Neuron (in vitro differentiated cells): ENCODE measurements around the gene GRB10.

Source experiments
- H2AFZ ChIP-seq: one replicate; pipeline ENCODE4 v1.6.1; 2013; ENCODE audit warnings: low read depth, mild to moderate bottlenecking, inconsistent platforms, low read length, moderate library complexity
- H3K27me3 ChIP-seq: one replicate; pipeline ENCODE4 v1.6.1; 2013; ENCODE audit warnings: low read length; ENCODE audit not compliant: insufficient read depth
- H3K36me3 ChIP-seq: one replicate; pipeline ENCODE4 v1.6.1; 2013; ENCODE audit warnings: low read length; ENCODE audit not compliant: insufficient read depth
- H3K4me1 ChIP-seq: one replicate; pipeline ENCODE4 v1.6.1; 2013; ENCODE audit warnings: low read length; ENCODE audit not compliant: insufficient read depth
- H3K4me3 ChIP-seq: 2 replicates; pipeline ENCODE4 v1.5.1; 2013; ENCODE audit warnings: mild to moderate bottlenecking, low read length, moderate library complexity
- H3K9me3 ChIP-seq: one replicate; pipeline ENCODE4 v1.6.1; 2013; ENCODE audit warnings: low read length

GRB10 gene

GRCh38 chr7:50782375-50783208 lies at the start of gene GRB10:
TSS of gene GRB10 (minus strand) at chr7:50782896. CDS start at chr7:50732322, 50,574 bp downstream.
- Histone ChIP-seq H3K4me1 (peaks cover 17% of the 10 kb centered on the region), H3K36me3 (peaks cover 2% of the 10 kb centered on the region), H3K9me3 (peaks cover 3% of the 10 kb centered on the region), H3K4me3 (peak within 1 kb of the TSS; percentile 55), H2AFZ (no peak within 1 kb of the TSS), H3K27me3 (no peaks in the 10 kb centered on the region)

DNA sequence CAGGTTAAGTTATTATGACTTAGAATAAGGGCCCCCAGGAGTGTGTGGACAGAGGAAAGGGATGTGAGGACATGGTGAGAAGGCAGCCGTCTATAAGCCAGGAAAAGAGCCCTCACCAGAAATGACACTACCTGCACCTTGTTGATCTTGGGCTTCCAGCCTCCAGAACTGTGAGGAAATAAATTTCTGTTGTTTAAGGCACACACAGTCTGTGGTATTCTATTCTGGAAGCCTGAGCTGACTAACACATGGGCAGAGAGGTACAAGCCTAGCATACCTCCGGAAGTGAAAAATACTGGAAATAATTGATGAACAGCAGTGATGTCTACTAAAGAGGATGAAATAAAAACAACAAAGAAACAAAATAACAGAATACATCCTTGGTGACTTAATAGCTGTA lies 46.1 kb upstream of the GRB10 start:
- no peak overlapping the region for H3K4me3 ChIP-seq
- H2AFZ ChIP-seq = no peak overlapping the region
- H3K36me3 ChIP-seq = no peaks in the 10 kb centered on the region
- H3K9me3 ChIP-seq = no peaks in the 10 kb centered on the region
- H3K27me3 ChIP-seq = no peaks in the 10 kb centered on the region
- no peaks in the 10 kb centered on the region for H3K4me1 ChIP-seq

DNA sequence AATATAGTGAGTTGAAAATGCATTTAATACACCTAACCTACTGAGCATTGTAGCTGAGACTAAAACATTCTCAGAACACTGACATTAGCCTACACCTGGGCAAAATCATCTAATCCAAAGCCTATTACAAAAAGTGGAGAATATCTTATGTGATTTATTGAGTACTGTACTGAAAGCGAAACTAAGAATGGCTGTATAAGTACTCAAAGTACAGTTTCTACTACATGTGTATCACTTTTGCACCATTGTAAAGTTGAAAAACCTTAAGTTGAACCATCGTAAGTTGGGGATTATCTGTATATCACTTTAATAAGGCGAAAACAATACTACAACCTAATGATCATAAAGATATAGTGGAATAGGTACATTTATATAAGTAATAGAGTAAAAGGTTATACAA lies 45.4 kb upstream of the GRB10 start:
- Histone ChIP-seq H2AFZ (no peak overlapping the region), H3K9me3 (no peaks in the 10 kb centered on the region), H3K36me3 (no peaks in the 10 kb centered on the region), H3K4me1 (no peaks in the 10 kb centered on the region), H3K27me3 (no peaks in the 10 kb centered on the region), H3K4me3 (no peak overlapping the region)

DNA sequence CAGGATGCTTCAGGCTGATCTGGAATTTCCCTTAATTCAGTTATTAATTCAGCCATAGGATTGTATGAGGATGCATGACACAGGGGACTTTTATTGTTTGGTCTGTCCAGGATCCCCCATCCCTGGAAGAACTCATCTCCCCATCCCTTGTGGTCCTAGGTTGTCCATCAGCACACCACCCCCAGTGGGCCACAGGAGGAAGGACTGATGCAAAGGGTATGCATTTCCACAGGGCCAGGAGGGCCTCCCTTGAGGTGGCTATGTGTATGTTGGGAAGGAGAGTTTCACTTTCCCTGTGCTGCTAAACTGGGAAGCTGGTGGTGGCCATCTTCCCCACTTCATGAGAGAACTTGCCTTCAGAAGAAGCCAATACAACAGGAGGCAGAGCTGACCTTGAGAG lies 44.6 kb upstream of the GRB10 start:
- H3K27me3 ChIP-seq = no peaks in the 10 kb centered on the region
- peaks cover 1% of the 10 kb centered on the region for H3K4me1 ChIP-seq
- H3K4me3 ChIP-seq = no peak overlapping the region
- H3K36me3 ChIP-seq = no peaks in the 10 kb centered on the region
- no peaks in the 10 kb centered on the region for H3K9me3 ChIP-seq
- H2AFZ ChIP-seq = no peak overlapping the region

DNA sequence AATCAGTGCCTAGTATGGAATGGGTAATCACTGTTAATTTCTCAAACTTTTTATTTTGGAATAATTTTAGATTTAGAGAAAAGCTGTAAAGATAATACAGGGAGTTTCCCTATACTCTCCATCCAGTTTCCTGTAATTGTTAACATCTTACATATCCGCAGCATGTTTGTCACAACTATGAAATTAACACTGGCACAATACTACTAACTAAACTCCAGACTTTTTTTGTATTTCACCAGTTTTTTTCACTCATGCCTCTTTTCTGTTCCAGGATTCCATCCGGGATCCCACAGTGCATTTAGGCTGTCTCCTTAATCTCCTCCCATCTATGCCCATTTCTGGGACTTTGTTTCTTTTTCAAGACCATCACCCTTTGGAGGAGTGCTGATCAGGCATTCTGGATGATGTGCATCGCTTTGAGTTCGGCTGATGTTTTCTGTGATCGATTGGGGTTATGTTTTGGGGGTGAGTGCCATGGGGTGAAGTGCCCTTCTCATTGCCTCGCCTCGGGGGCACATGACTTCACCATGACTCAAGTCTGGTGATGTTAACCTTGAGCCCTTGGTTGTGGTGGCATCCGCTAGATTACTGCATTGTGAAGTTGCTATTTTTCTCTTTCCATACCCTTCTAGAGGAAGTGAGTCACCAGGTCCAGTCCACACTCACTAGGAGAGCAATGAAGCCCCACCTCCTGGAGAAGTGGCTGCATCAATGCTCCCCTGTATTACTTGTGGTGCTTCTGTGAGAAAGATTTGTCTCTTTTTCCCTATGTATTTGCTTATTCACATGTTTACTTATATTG lies 43.9 kb upstream of the GRB10 start:
- Histone ChIP-seq H3K9me3 (no peaks in the 10 kb centered on the region), H3K27me3 (no peaks in the 10 kb centered on the region), H3K36me3 (no peaks in the 10 kb centered on the region), H3K4me3 (no peak overlapping the region), H3K4me1 (peaks cover 9% of the 10 kb centered on the region), H2AFZ (no peak overlapping the region)

DNA sequence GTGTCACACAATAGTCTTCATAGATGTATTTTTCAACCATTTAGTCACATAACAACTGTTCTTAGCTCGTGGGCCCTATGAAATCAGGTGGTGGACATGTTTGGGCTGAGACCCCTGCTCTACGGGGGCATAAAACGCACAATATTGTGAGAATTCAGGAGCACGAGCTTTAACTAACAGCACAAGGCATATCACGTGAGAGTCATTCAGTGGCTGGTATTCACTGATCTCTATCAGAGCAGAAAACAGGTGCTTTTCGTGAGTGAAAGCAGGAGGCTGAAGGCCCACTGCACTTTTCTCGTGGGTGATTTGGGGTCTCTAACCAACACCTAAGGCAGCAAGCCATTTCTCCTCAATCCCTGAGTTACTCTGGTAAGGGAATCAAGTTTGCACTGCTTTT lies 42.8 kb upstream of the GRB10 start:
- peaks cover 14% of the 10 kb centered on the region for H3K4me1 ChIP-seq
- no peak overlapping the region for H2AFZ ChIP-seq
- H3K4me3 ChIP-seq = no peak overlapping the region
- no peaks in the 10 kb centered on the region for H3K36me3 ChIP-seq
- no peaks in the 10 kb centered on the region for H3K27me3 ChIP-seq
- no peaks in the 10 kb centered on the region for H3K9me3 ChIP-seq

DNA sequence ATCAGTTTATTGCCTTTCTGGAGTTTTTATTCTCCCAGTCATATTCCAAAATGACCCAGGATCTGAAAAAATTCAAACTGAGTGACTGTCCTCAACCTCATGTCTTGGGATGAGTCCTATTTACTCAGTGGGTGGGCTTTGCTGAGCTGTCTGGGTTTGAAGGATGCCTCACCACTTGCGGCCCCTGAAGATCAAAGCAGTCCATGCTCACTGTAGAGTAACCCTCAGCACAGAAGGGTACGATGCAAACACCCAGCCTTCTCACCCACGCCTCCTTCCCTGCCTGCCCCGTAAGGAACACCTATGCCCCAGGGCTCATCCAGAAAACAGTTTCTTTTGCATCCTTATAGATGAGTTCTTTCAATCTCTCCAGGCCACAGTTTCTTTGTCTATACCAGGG lies 42.2 kb upstream of the GRB10 start:
- H3K4me3 ChIP-seq = no peak overlapping the region
- H3K9me3 ChIP-seq = no peaks in the 10 kb centered on the region
- no peak overlapping the region for H2AFZ ChIP-seq
- H3K36me3 ChIP-seq = no peaks in the 10 kb centered on the region
- peaks cover 14% of the 10 kb centered on the region for H3K4me1 ChIP-seq
- H3K27me3 ChIP-seq = no peaks in the 10 kb centered on the region

DNA sequence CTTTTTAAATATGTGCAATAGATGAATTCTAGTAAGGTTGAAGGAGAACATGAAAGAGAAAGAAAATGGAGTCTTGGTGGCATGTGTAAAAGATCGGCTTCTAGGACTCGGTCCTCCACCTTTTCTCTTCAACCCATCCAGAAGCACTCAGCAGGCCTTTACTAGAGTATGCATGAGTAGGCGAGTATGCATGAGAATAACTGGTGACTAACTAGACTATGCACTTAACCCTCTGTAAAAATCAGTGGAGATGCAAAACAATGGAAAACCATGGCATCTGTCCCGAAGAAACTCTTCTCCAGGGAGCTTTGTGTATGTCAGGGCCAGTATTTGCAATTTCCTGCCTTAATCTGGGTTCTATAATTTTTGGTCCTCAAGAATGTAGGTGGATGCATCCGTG lies 40.0 kb upstream of the GRB10 start:
- no peak overlapping the region for H2AFZ ChIP-seq
- H3K4me1 ChIP-seq = peaks cover 14% of the 10 kb centered on the region
- no peaks in the 10 kb centered on the region for H3K36me3 ChIP-seq
- no peaks in the 10 kb centered on the region for H3K9me3 ChIP-seq
- no peak overlapping the region for H3K4me3 ChIP-seq
- no peaks in the 10 kb centered on the region for H3K27me3 ChIP-seq

DNA sequence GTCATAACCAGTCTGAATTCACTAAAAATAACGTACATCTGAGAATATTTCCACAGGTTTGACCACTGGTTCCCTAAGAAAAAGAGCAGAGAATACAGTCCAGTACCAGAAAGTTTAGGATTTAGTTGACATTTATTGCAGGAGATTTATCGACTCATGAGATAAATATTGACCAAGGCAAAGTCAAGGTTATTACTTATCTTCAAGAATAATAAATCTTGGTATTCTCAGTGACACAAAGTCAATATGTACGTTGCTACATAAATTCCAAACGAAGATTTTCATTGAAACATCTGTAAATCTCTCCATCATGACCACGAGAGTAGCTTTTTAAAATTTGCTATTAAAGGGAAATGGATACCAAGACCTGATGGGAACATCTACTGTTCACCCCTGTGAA lies 39.4 kb upstream of the GRB10 start:
- Histone ChIP-seq H3K27me3 (no peaks in the 10 kb centered on the region), H3K9me3 (no peaks in the 10 kb centered on the region), H2AFZ (no peak overlapping the region), H3K4me1 (peaks cover 14% of the 10 kb centered on the region), H3K4me3 (no peak overlapping the region), H3K36me3 (no peaks in the 10 kb centered on the region)

DNA sequence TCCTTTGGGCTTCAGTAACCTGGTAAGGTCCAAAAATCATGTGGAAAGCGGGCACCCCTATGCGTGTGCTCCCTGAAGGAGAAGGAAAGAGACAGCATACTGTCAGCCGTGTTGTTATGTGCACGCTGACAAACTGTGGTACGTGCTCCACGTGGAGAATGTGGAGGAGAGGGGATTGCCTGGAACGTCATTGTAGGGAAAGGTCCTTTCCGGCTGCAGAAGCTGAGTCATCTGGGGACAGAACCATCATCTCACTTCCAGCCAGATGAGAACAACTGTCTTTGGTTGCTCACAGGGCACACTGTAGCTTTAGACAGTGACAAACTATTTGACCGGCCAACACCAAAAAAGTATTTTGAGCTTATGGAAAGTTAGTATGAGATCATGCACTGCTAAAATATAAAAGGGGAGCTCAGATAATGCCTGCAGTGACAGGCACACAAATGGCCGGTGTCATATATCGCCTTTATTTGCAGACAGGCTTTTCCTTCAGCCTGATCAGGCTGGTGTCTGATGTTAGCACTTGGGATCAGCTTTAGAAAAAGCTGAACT lies 38.8 kb upstream of the GRB10 start:
- Histone ChIP-seq H3K9me3 (no peaks in the 10 kb centered on the region), H3K4me1 (peaks cover 14% of the 10 kb centered on the region), H3K27me3 (no peaks in the 10 kb centered on the region), H2AFZ (no peak overlapping the region), H3K36me3 (no peaks in the 10 kb centered on the region), H3K4me3 (no peak overlapping the region)

DNA sequence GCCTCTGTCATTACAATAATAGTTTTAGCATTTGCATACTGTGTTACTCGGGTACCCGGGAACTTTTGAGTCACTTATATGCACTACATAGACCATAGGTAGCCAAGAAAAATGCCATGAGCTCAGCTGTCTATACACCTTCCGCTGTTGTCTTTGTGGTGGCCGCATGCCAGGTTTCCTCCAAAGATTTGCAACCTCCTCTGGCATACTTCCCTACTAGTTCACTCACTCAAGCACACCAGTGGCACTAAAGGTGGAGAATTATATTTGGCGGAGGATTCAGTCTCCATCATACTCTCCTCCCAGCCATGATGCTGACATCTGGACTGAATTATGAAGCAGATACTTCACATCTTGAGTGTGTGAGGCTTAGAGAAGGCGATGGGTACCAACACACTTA lies 35.6 kb upstream of the GRB10 start:
- H3K4me1 ChIP-seq = peaks cover 14% of the 10 kb centered on the region
- H2AFZ ChIP-seq = no peak overlapping the region
- no peaks in the 10 kb centered on the region for H3K36me3 ChIP-seq
- no peaks in the 10 kb centered on the region for H3K27me3 ChIP-seq
- no peak overlapping the region for H3K4me3 ChIP-seq
- H3K9me3 ChIP-seq = no peaks in the 10 kb centered on the region

DNA sequence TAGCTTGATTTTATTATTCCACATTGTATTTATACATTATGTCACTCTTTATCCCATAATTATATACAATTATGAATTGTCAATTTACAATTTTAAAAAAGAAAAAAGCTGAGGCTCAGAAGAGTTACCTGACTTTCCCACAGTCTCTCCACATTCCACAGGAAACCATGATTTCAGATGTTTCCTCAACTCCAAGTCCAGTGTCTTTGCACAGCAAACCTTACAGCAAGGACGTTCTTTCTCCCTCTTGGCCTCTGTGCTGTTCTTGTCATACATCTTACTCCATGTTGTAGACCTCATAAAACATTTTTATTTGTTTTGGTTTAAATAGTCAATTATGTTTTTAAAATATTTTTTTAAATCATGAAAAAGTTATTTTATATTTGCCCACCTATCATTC lies 34.9 kb upstream of the GRB10 start:
- no peak overlapping the region for H2AFZ ChIP-seq
- no peak overlapping the region for H3K4me3 ChIP-seq
- no peaks in the 10 kb centered on the region for H3K27me3 ChIP-seq
- H3K4me1 ChIP-seq = peaks cover 14% of the 10 kb centered on the region
- H3K9me3 ChIP-seq = no peaks in the 10 kb centered on the region
- no peaks in the 10 kb centered on the region for H3K36me3 ChIP-seq

GRCh38 chr7:50815138-50815537 lies 32.4 kb upstream of the GRB10 start:
- Histone ChIP-seq H3K27me3 (peaks cover 6% of the 10 kb centered on the region), H3K36me3 (no peaks in the 10 kb centered on the region), H3K4me3 (no peak overlapping the region), H3K4me1 (no peaks in the 10 kb centered on the region), H3K9me3 (no peaks in the 10 kb centered on the region), H2AFZ (no peak overlapping the region)
